Panc1 (cell line): Measurements from ENCODE around the gene SAMD4A. TPM values are rescaled to one million over a fixed set of nuclear protein-coding genes. Genes with fewer than 3 reads are reported as not detected.

ENCODE experiments used
- ATAC-seq: fragments of 200-7000 bp; cut with Tn5 transposase; 2 replicates; pipeline ENCODE4 v1.9.1; 2020; ENCODE audit warnings: mild to moderate bottlenecking, moderate library complexity
- BruUV-seq: library from RNA; stranded (reverse); fragments of 400-500 nt; replicated peaks from 2 replicates; lab custom pipeline; 2021; lab: Mats Ljungman, UMichigan
- CTCF ChIA-PET: fragments of 300-600 bp; sonication (Branson Sonifier 250); formaldehyde crosslinking; loops from one replicate; lab custom pipeline; 2022; ENCODE audit warnings: antibody characterized with exemption; lab: Charles Lee
- POLR2A ChIA-PET: fragments of 300-600 bp; sonication (Branson Sonifier 250); formaldehyde crosslinking; loops from one replicate; lab custom pipeline; 2022; ENCODE audit warnings: antibody characterized with exemption; lab: Charles Lee
- DNase-seq: peaks from one replicate; pipeline ENCODE4 v3.0.0-alpha.2; 2010; ENCODE audit warnings: low read depth, low spot score
- H3K27ac ChIP-seq: 2 replicates; pipeline ENCODE4 v1.5.1; 2011; ENCODE audit warnings: mild to moderate bottlenecking, low read length, inconsistent platforms
- H3K27me3 ChIP-seq: fragments of 200-500 bp; sonication (Bioruptor generic); 2 replicates; pipeline ENCODE4 v1.6.0; 2014; ENCODE audit warnings: low read length, inconsistent platforms; ENCODE audit not compliant: control insufficient read depth, insufficient read depth
- H3K36me3 ChIP-seq: fragments of 200-500 bp; sonication (Bioruptor generic); 2 replicates; pipeline ENCODE4 v1.5.1; 2014; ENCODE audit warnings: inconsistent platforms, mild to moderate bottlenecking, low read length, moderate library complexity; ENCODE audit not compliant: control insufficient read depth, insufficient read depth
- H3K4me1 ChIP-seq: 2 replicates; pipeline ENCODE4 v1.5.1; 2011; ENCODE audit warnings: inconsistent platforms, mild to moderate bottlenecking, low read length, moderate library complexity; ENCODE audit not compliant: control insufficient read depth, insufficient read depth
- H3K4me3 ChIP-seq, 2 experiments: 2 replicates each; pipeline ENCODE4 v1.5.1; 2011 to 2012; ENCODE audit warnings: low read depth in 2 of 2, low read length in 2 of 2, mild to moderate bottlenecking in 2 of 2, inconsistent platforms in 1 of 2, moderate library complexity in 1 of 2
- H3K9me3 ChIP-seq: fragments of 200-500 bp; sonication (Bioruptor generic); 2 replicates; pipeline ENCODE4 v1.5.1; 2014; ENCODE audit warnings: low read depth, mild to moderate bottlenecking, inconsistent platforms, low read length, moderate library complexity; ENCODE audit not compliant: control insufficient read depth, insufficient read depth
- CTCF ChIP-seq: fragments of 450-650 bp; IDR thresholded peaks from 2 replicates; pipeline ENCODE4 v1.5.1; 2017; ENCODE audit warnings: mild to moderate bottlenecking
- POLR2AphosphoS5 ChIP-seq: IDR thresholded peaks from 2 replicates; pipeline ENCODE4 v1.6.1; 2012; ENCODE audit warnings: mild to moderate bottlenecking, low read depth, low read length, moderate library complexity
- REST ChIP-seq, 2 experiments: IDR thresholded peaks; 2 replicates each; pipeline ENCODE4 v1.6.1; 2011 to 2012; ENCODE audit warnings: low read depth in 2 of 2, control low read depth in 1 of 2, low read length in 1 of 2, mild to moderate bottlenecking in 1 of 2, moderate library complexity in 1 of 2; ENCODE audit not compliant: insufficient read depth in 1 of 2
- SIN3A ChIP-seq: IDR thresholded peaks from 2 replicates; pipeline ENCODE4 v1.6.1; 2012; ENCODE audit warnings: low read depth, mild to moderate bottlenecking, low read length, moderate library complexity, borderline replicate concordance; ENCODE audit not compliant: insufficient read depth
- TCF7L2 ChIP-seq: IDR thresholded peaks from 2 replicates; pipeline ENCODE4 v1.6.1; 2011; ENCODE audit warnings: mild to moderate bottlenecking, low read depth, low read length, inconsistent platforms
- in situ Hi-C: cut with HindIII; loops from 2 replicates; pipeline ENCODE4 v1.10.0; 2016; ENCODE audit warnings: low sequenced_read_pairs, low pct_unique_long_range_greater_than_20kb
- intact Hi-C: fragments of 100-400 bp; cut with micrococcal nuclease; formaldehyde crosslinking; loops from one replicate; pipeline ENCODE4 v1.10.0; 2022; ENCODE audit not compliant: unreplicated experiment
- total RNA-seq: library from RNA; stranded (reverse); gene quantifications from one replicate; pipeline ENCODE4 v1.2.1, GENCODE V29; 2021; ENCODE audit not compliant: unreplicated experiment

The SAMD4A gene
- total RNA-seq, 1 experiment from 2014 or later: 15.2 TPM

GRCh38 chr14:54715239-54715638 is 148.3 kb downstream of the SAMD4A start:
- POLR2A ChIA-PET: no interaction called here
- intact Hi-C loops: no loop called here
- DNase-seq: no peak
- Histone ChIP-seq H3K4me3 (no peak overlapping the region), H3K36me3 (no peaks in the 10 kb centered on the region), H3K4me1 (no peaks in the 10 kb centered on the region), H3K27me3 (no peaks in the 10 kb centered on the region), H3K27ac (no peak overlapping the region), H3K9me3 (no peaks in the 10 kb centered on the region)
- CTCF ChIA-PET: no interaction called here
- no peak for TF ChIP-seq REST (IDR thresholded peaks at IDR 0.05; ENCODE audit: insufficient read depth in 1 of 2, low read depth in 2 of 2, low read length in 1 of 2)
- no peak for ATAC-seq
- no TSS peak for BruUV-seq
- in situ Hi-C loops: no loop called here

- Histone ChIP-seq H3K4me1 (no peaks in the 10 kb centered on the region), H3K27ac (no peak overlapping the region), H3K9me3 (no peaks in the 10 kb centered on the region), H3K36me3 (no peaks in the 10 kb centered on the region), H3K4me3 (no peak overlapping the region), H3K27me3 (no peaks in the 10 kb centered on the region)
- BruUV-seq: no TSS peak
- in situ Hi-C loops (no loop called here), intact Hi-C loops (no loop called here)
- ATAC-seq: no peak
- DNase-seq: no peak
- CTCF ChIA-PET: no interaction called here
- POLR2A ChIA-PET: no interaction called here
- TF ChIP-seq POLR2AphosphoS5 (no peak), REST (IDR thresholded peaks at IDR 0.05; ENCODE audit: insufficient read depth in 1 of 2, low read depth in 2 of 2, low read length in 1 of 2) (no peak), TCF7L2 (no peak)
Measured at GRCh38 chr14:54715811-54716210, 148.9 kb downstream of the SAMD4A start.

GRCh38 chr14:54716862-54717261 is 149.9 kb downstream of the SAMD4A start:
- in situ Hi-C loops: no loop called here
- intact Hi-C loops: no loop called here
- TF ChIP-seq CTCF (no peak), SIN3A (no peak), TCF7L2 (no peak), POLR2AphosphoS5 (no peak), REST (IDR thresholded peaks at IDR 0.05; ENCODE audit: insufficient read depth in 1 of 2, low read depth in 2 of 2, low read length in 1 of 2) (no peak)
- BruUV-seq: no TSS peak
- Histone ChIP-seq H3K36me3 (no peaks in the 10 kb centered on the region), H3K27ac (no peak overlapping the region), H3K4me3 (no peak overlapping the region), H3K4me1 (no peaks in the 10 kb centered on the region), H3K9me3 (no peaks in the 10 kb centered on the region), H3K27me3 (no peaks in the 10 kb centered on the region)
- DNase-seq (no peak), ATAC-seq (no peak)
- ChIA-PET POLR2A (no interaction called here), CTCF (no interaction called here)
